CD14-positive monocyte (primary cell): ENCODE measurements around the gene PAPPA. TPM values are rescaled to one million over a fixed set of nuclear protein-coding genes. Genes with fewer than 3 reads are reported as not detected.

Experiments used
- DNase-seq, 3 donors: peaks; one replicate each; pipeline ENCODE4 v3.0.0-alpha.2; 2011 to 2022
- H2AFZ ChIP-seq: 2 replicates; pipeline ENCODE4 v1.6.0; 2012; ENCODE audit warnings: mild to moderate bottlenecking, low read depth, low read length, inconsistent platforms; ENCODE audit not compliant: insufficient read depth, poor library complexity, severe bottlenecking
- H3K27ac ChIP-seq, 2 donors: 1 replicate in 1 of 2; 2 replicates in 1 of 2; pipeline ENCODE4 v1.5.1; 2012 to 2013; ENCODE audit warnings: low read length in 2 of 2, control low read depth in 1 of 2, inconsistent platforms in 1 of 2, low read depth in 1 of 2, mild to moderate bottlenecking in 1 of 2
- H3K27me3 ChIP-seq, 2 donors: one replicate each; pipeline versions ENCODE4 v1.6.0 to v1.6.1; 2011 to 2013; ENCODE audit warnings: low read length in 2 of 2; ENCODE audit not compliant: control insufficient read depth in 2 of 2, insufficient read depth in 2 of 2
- H3K36me3 ChIP-seq, 2 donors: replicated peaks in 1 of 2; 1 replicate in 1 of 2; 2 replicates in 1 of 2; pipeline versions ENCODE4 v1.5.1 to v1.6.1; 2012 to 2013; ENCODE audit warnings: low read length in 2 of 2, control low read depth in 1 of 2, inconsistent platforms in 1 of 2, mild to moderate bottlenecking in 1 of 2; ENCODE audit not compliant: insufficient read depth in 2 of 2, control insufficient read depth in 1 of 2
- H3K4me1 ChIP-seq, 2 donors: 1 replicate in 1 of 2; 2 replicates in 1 of 2; pipeline versions ENCODE4 v1.5.1 to v1.6.1; 2012 to 2013; ENCODE audit warnings: low read length in 2 of 2, control low read depth in 1 of 2, inconsistent platforms in 1 of 2, mild to moderate bottlenecking in 1 of 2, moderate library complexity in 1 of 2; ENCODE audit not compliant: insufficient read depth in 2 of 2, control insufficient read depth in 1 of 2
- H3K4me2 ChIP-seq: replicated peaks from 2 replicates; pipeline ENCODE3; 2012; ENCODE audit warnings: low read length, moderate library complexity, mild to moderate bottlenecking; ENCODE audit not compliant: poor library complexity, severe bottlenecking; ENCODE audit errors: extremely low read depth
- H3K4me3 ChIP-seq, 3 experiments: fragments of 200-600 bp in 1 of 3; sonication (generic) in 1 of 3; replicated peaks in 1 of 3; 1 replicate in 2 of 3; 2 replicates in 1 of 3; pipeline ENCODE4 v1.5.1; 2011 to 2013; ENCODE audit warnings: low read length in 3 of 3, mild to moderate bottlenecking in 3 of 3, control low read depth in 2 of 3, low read depth in 2 of 3, inconsistent platforms in 1 of 3, moderate library complexity in 1 of 3
- H3K79me2 ChIP-seq: 2 replicates; pipeline ENCODE4 v1.6.0; 2012; ENCODE audit warnings: mild to moderate bottlenecking, control low read depth, inconsistent platforms, low read length, moderate library complexity; ENCODE audit not compliant: insufficient read depth
- H3K9ac ChIP-seq: 2 replicates; pipeline ENCODE4 v1.6.0; 2017; ENCODE audit warnings: low read length, mild to moderate bottlenecking; ENCODE audit not compliant: insufficient read depth, poor library complexity, severe bottlenecking
- H3K9me3 ChIP-seq, 2 donors: replicated peaks in 1 of 2; 1 replicate in 1 of 2; 2 replicates in 1 of 2; pipeline versions ENCODE4 v1.5.1 to v1.6.1; 2012 to 2013; ENCODE audit warnings: low read length in 2 of 2, control low read depth in 1 of 2; ENCODE audit not compliant: control insufficient read depth in 1 of 2, insufficient read depth in 1 of 2
- H4K20me1 ChIP-seq: 2 replicates; pipeline ENCODE4 v1.6.0; 2012; ENCODE audit warnings: mild to moderate bottlenecking, low read length, control low read depth, moderate library complexity; ENCODE audit not compliant: insufficient read depth
- H3K27ac Mint-ChIP-seq, 7 donors: one replicate each; pipeline ENCODE4 v1.8.0; 2020; ENCODE audit warnings: mild to moderate bottlenecking in 7 of 7, mixed read lengths in 7 of 7, moderate library complexity in 6 of 7, inconsistent platforms in 2 of 7
- H3K27me3 Mint-ChIP-seq, 3 donors: one replicate each; pipeline ENCODE4 v1.8.0; 2021 to 2022; ENCODE audit warnings: low read depth in 3 of 3, mild to moderate bottlenecking in 3 of 3, mixed read lengths in 3 of 3, moderate library complexity in 3 of 3, inconsistent platforms in 1 of 3
- H3K36me3 Mint-ChIP-seq, 2 donors: one replicate each; pipeline ENCODE4 v1.8.0; 2020; ENCODE audit warnings: mixed read lengths in 2 of 2, inconsistent platforms in 1 of 2, mild to moderate bottlenecking in 1 of 2
- H3K4me1 Mint-ChIP-seq: one replicate; pipeline ENCODE4 v1.8.0; 2020; ENCODE audit warnings: mild to moderate bottlenecking, mixed read lengths
- H3K4me3 Mint-ChIP-seq, 2 donors: one replicate each; pipeline ENCODE4 v1.8.0; 2020; ENCODE audit warnings: mild to moderate bottlenecking in 2 of 2, mixed read lengths in 2 of 2, moderate library complexity in 1 of 2
- H3K9me3 Mint-ChIP-seq, 7 donors: one replicate each; pipeline ENCODE4 v1.8.0; 2020 to 2022; ENCODE audit warnings: mixed read lengths in 7 of 7, mild to moderate bottlenecking in 6 of 7, moderate library complexity in 6 of 7, inconsistent platforms in 2 of 7
- WGBS: methylation state at CpG from one replicate; pipeline ENCODE4 v1.1.5; 2013; ENCODE audit warnings: missing lambda C conversion rate; ENCODE audit not compliant: insufficient coverage; 5-methylcytosine and 5-hydroxymethylcytosine counted together
- intact Hi-C, 2 donors: fragments of 100-400 bp; cut with micrococcal nuclease; formaldehyde crosslinking; loops; one replicate each; pipeline versions ENCODE4 v1.15.0 to v1.15.1; 2023
- polyA plus RNA-seq, 3 donors: library from polyadenylated mRNA; depleted of rRNA in 1 of 3; unstranded in 2 of 3; stranded (reverse) in 1 of 3; fragments of 300-500 nt in 2 of 3; fragments of >200 nt in 1 of 3; fragmentation: Illumina TruSeq in 2 of 3; gene quantifications; 1 replicate in 2 of 3; 2 replicates in 1 of 3; pipeline ENCODE4 v1.2.3, GENCODE V29; 2012 to 2021
- TF ChIP-seq, protein P1 (sequence below): fragments of 200-600 bp; IDR thresholded peaks from one replicate; pipeline ENCODE4 v1.8.0; 2022; ENCODE audit warnings: antibody characterized with exemption, mild to moderate bottlenecking

Gene PAPPA
- polyA plus RNA-seq, 3 donors = not detected

DNA sequence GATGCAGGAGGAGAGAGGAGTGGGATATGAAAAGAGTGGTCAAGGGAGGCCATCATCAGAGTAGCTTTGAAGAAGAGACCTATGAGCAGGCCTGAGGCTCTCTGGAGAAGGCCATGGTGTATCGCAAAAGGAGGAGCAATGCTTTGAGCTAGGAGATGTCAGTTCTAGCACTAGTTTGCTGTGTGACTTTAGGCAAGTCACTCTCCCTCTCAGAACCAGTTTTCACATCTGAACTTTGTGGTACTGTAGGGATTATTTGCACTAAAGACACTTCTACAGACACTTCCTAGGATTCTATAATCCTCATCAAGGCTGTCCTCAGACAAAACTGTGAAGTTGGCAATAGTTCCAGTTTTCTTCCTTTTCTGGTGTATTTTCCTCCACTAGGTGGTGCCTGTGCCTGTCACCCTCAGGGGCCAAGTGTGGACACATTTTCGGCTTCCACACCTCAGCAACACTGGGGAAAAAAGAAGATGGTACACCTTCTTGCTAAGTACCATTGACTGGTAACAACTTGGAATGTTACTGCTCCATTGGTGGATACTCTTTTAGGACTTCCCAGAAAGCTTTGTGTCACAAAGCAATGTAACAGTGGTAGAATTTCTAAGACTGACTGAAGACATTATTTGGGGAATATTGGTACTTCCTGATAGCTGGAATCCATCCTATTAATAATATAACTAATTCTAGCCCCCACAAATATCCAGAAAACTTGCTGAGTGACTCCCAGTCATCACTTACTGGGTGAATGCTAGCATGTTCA lies 9.9 kb downstream of the PAPPA start:
- H3K4me1 Mint-ChIP-seq = no peaks in the 10 kb centered on the region
- Histone ChIP-seq H3K9ac (no peak overlapping the region), H3K9me3 (no peaks in the 10 kb centered on the region), H4K20me1 (no peaks in the 10 kb centered on the region), H3K36me3 (no peaks in the 10 kb centered on the region), H3K27me3 (no peaks in the 10 kb centered on the region), H3K79me2 (no peaks in the 10 kb centered on the region), H3K27ac (no peak overlapping the region), H3K4me3 (no peak overlapping the region), H2AFZ (no peak overlapping the region), H3K4me2 (no peak overlapping the region), H3K4me1 (no peaks in the 10 kb centered on the region)
- intact Hi-C loops = no loop called here
- DNase-seq = no peak
- no peak overlapping the region for H3K27ac Mint-ChIP-seq
- H3K36me3 Mint-ChIP-seq = no peaks in the 10 kb centered on the region
- H3K9me3 Mint-ChIP-seq = no peaks in the 10 kb centered on the region
- no CpG with 5 or more reads among the region's 2 CpGs for WGBS
- TF ChIP-seq, protein P1, sequence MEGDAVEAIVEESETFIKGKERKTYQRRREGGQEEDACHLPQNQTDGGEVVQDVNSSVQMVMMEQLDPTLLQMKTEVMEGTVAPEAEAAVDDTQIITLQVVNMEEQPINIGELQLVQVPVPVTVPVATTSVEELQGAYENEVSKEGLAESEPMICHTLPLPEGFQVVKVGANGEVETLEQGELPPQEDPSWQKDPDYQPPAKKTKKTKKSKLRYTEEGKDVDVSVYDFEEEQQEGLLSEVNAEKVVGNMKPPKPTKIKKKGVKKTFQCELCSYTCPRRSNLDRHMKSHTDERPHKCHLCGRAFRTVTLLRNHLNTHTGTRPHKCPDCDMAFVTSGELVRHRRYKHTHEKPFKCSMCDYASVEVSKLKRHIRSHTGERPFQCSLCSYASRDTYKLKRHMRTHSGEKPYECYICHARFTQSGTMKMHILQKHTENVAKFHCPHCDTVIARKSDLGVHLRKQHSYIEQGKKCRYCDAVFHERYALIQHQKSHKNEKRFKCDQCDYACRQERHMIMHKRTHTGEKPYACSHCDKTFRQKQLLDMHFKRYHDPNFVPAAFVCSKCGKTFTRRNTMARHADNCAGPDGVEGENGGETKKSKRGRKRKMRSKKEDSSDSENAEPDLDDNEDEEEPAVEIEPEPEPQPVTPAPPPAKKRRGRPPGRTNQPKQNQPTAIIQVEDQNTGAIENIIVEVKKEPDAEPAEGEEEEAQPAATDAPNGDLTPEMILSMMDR = no peak
- peaks cover 0 to 10% (median 6%) of the 10 kb centered on the region in 3 donors for H3K27me3 Mint-ChIP-seq
- no peak overlapping the region for H3K4me3 Mint-ChIP-seq

GRCh38 chr9:116165912-116166311 lies 12.3 kb downstream of the PAPPA start:
- H3K27me3 ChIP-seq = no peaks in the 10 kb centered on the region
- H3K4me2 ChIP-seq = no peak overlapping the region
- TF ChIP-seq, protein P1 = no peak
- Mint-ChIP-seq H3K4me3 (no peak overlapping the region), H3K9me3 (no peaks in the 10 kb centered on the region), H3K4me1 (no peaks in the 10 kb centered on the region), H3K27me3 (peaks cover 0 to 9% (median 6%) of the 10 kb centered on the region in 3 donors), H3K36me3 (no peaks in the 10 kb centered on the region), H3K27ac (no peak overlapping the region)
- WGBS = 88% methylated on average over 1 of the region's 2 CpGs
- no peak overlapping the region for H2AFZ ChIP-seq
- no peaks in the 10 kb centered on the region for H3K36me3 ChIP-seq
- no peak overlapping the region for H3K4me3 ChIP-seq
- intact Hi-C loops = no loop called here
- no peak overlapping the region for H3K27ac ChIP-seq
- no peaks in the 10 kb centered on the region for H3K4me1 ChIP-seq
- H4K20me1 ChIP-seq = no peaks in the 10 kb centered on the region
- no peak for DNase-seq
- H3K9me3 ChIP-seq = no peaks in the 10 kb centered on the region
- no peaks in the 10 kb centered on the region for H3K79me2 ChIP-seq
- no peak overlapping the region for H3K9ac ChIP-seq
